OCI-LY7 (cell line): ENCODE measurements around the gene QSOX1.

Experiments used
- EZH2phosphoT487 ChIP-seq: fragments of 200-600 bp; sonication (generic); IDR thresholded peaks from 2 replicates; pipeline ENCODE4 v1.6.1; 2018; ENCODE audit warnings: low read depth, borderline replicate concordance, mild to moderate bottlenecking, mixed run types, antibody characterized with exemption, low read length, moderate library complexity, mixed read lengths
- TF ChIP-seq, protein P1 (sequence below): fragments of 200-600 bp; sonication (generic); conservative IDR thresholded peaks from 2 replicates; pipeline ENCODE4 v1.5.1; 2014; ENCODE audit warnings: mild to moderate bottlenecking, antibody characterized with exemption, low read length, moderate library complexity, mixed read lengths

- TF ChIP-seq, protein P1, sequence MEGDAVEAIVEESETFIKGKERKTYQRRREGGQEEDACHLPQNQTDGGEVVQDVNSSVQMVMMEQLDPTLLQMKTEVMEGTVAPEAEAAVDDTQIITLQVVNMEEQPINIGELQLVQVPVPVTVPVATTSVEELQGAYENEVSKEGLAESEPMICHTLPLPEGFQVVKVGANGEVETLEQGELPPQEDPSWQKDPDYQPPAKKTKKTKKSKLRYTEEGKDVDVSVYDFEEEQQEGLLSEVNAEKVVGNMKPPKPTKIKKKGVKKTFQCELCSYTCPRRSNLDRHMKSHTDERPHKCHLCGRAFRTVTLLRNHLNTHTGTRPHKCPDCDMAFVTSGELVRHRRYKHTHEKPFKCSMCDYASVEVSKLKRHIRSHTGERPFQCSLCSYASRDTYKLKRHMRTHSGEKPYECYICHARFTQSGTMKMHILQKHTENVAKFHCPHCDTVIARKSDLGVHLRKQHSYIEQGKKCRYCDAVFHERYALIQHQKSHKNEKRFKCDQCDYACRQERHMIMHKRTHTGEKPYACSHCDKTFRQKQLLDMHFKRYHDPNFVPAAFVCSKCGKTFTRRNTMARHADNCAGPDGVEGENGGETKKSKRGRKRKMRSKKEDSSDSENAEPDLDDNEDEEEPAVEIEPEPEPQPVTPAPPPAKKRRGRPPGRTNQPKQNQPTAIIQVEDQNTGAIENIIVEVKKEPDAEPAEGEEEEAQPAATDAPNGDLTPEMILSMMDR: no peak
- TF ChIP-seq EZH2phosphoT487: no peak
These were observed 15.0 kb downstream of the QSOX1 start for GRCh38 chr1:180169640-180170195.
